ENCODE measurements around the gene SHLD1.

The SHLD1 gene

GRCh38 chr20:5908981-5909380 is 158.8 kb downstream of the SHLD1 start:
- DNase-seq = no peak

- no peak for DNase-seq
Measured at GRCh38 chr20:5910186-5910585, 160.0 kb downstream of the SHLD1 start.

DNA sequence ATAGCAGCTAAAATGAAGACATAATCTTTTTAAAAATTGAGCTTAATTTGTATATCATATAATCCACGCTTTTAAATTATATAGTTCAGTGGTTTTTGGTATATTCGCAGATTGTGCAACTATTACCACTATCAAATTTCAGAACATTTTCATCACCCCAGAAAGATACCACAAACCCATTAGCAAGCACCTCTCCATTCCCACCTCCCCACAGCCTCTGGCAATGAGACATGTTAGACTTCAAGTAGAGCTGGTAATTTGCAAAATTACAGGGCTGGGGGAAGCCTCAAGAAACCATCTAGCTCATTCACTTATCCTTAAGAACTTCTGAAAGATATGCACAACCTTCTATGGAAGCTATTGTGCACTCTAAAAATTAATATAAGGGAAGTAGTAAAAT is 163.0 kb downstream of the SHLD1 start:
- no peak for DNase-seq

Measured in CD4-positive, alpha-beta T cell treated with Interleukin-1 beta for 1 hour (primary cell).